K562 (cell line): ENCODE results near the gene BID. TPM values are rescaled to one million over a fixed set of nuclear protein-coding genes. Genes with fewer than 3 reads are reported as not detected.

Experiments
- ATAC-seq: fragments of 200-7000 bp; cut with Tn5 transposase; 3 replicates; pipeline ENCODE4 v1.9.1; 2020; ENCODE audit warnings: moderate library complexity
- BruUV-seq: library from RNA; stranded (reverse); fragments of 400-500 nt; replicated peaks from 2 replicates; lab custom pipeline; 2021; lab: Mats Ljungman, UMichigan
- CTCF ChIA-PET: fragments of 300-600 bp; formaldehyde crosslinking; extraction: SDS; loops from one replicate; lab custom pipeline; 2021; ENCODE audit warnings: low intra/inter-chr PET ratio; lab: Yijun Ruan, JAX
- POLR2A ChIA-PET: fragments of 300-600, 350-650 bp; sonication (Branson Sonifier 250); formaldehyde crosslinking; extraction: SDS; loops from one replicate; lab custom pipeline; 2021; ENCODE audit warnings: antibody characterized with exemption, inconsistent platforms; lab: Yijun Ruan, JAX
- DNase-seq, 4 experiments: peaks; one replicate each; pipeline versions ENCODE4 v3.0.0 to v3.0.0-alpha.2; 2011 to 2018; ENCODE audit warnings: low spot score in 3 of 4, mixed read lengths in 3 of 4; ENCODE audit errors: extremely low read depth in 1 of 4
- FAIRE-seq: peaks from 2 replicates; lab custom pipeline; 2011; peaks lifted over from hg19 to GRCh38; lab: Jason Lieb, UNC
- H2AFZ ChIP-seq: 2 replicates; pipeline ENCODE4 v1.6.0; 2011; ENCODE audit warnings: low read depth, low read length, control low read depth, inconsistent platforms
- H3K27ac ChIP-seq: fragments of 200-600 bp; 3 replicates; pipeline ENCODE4 v1.8.0; 2011; ENCODE audit warnings: low read depth, mild to moderate bottlenecking, control low read depth, inconsistent platforms, low read length, moderate library complexity, mixed read lengths; ENCODE audit errors: extremely low read depth
- H3K27me3 ChIP-seq, 2 experiments: fragments of 300-600 bp in 1 of 2; 2 replicates in 1 of 2; 3 replicates in 1 of 2; pipeline versions ENCODE4 v1.6.0 to v1.8.0; 2011; ENCODE audit warnings: inconsistent platforms in 2 of 2, low read length in 2 of 2, mild to moderate bottlenecking in 1 of 2, mixed read lengths in 1 of 2, moderate library complexity in 1 of 2; ENCODE audit not compliant: control insufficient read depth in 2 of 2, insufficient read depth in 2 of 2
- H3K36me3 ChIP-seq: fragments of 300-600 bp; 3 replicates; pipeline ENCODE4 v1.8.0; 2011; ENCODE audit warnings: mild to moderate bottlenecking, low read length, inconsistent platforms; ENCODE audit not compliant: control insufficient read depth, insufficient read depth
- H3K4me1 ChIP-seq, 2 experiments: fragments of 200-600 bp in 1 of 2; replicated peaks in 1 of 2; 2 replicates in 1 of 2; 3 replicates in 1 of 2; pipeline versions ENCODE4 v1.5.1 to v1.8.0; 2011; ENCODE audit warnings: inconsistent platforms in 2 of 2, low read length in 2 of 2, mild to moderate bottlenecking in 1 of 2, mixed read lengths in 1 of 2, moderate library complexity in 1 of 2; ENCODE audit not compliant: control insufficient read depth in 2 of 2, insufficient read depth in 2 of 2
- H3K4me2 ChIP-seq: 2 replicates; pipeline ENCODE4 v1.6.1; 2011; ENCODE audit warnings: low read length, control low read depth, inconsistent platforms, mixed read lengths; ENCODE audit not compliant: insufficient read depth
- H3K4me3 ChIP-seq: fragments of 200-600 bp; sonication (generic), shearing (Covaris generic); 2 replicates; pipeline ENCODE4 v1.5.1; 2016; ENCODE audit warnings: control low read depth, inconsistent platforms
- H3K79me2 ChIP-seq: fragments of 200-600 bp; 3 replicates; pipeline ENCODE4 v1.8.0; 2011; ENCODE audit warnings: low read length, inconsistent platforms; ENCODE audit not compliant: control insufficient read depth, insufficient read depth
- H3K9ac ChIP-seq, 2 experiments: 2 replicates each; pipeline versions ENCODE4 v1.6.0 to v1.6.1; 2011; ENCODE audit warnings: low read depth in 2 of 2, low read length in 2 of 2, control low read depth in 1 of 2, inconsistent platforms in 1 of 2, mild to moderate bottlenecking in 1 of 2, mixed read lengths in 1 of 2; ENCODE audit not compliant: insufficient read depth in 1 of 2
- H3K9me1 ChIP-seq: one replicate; pipeline ENCODE4 v1.6.0; 2011; ENCODE audit warnings: inconsistent platforms, mild to moderate bottlenecking, low read length, moderate library complexity; ENCODE audit not compliant: control insufficient read depth, insufficient read depth
- H3K9me3 ChIP-seq: replicated peaks from 2 replicates; pipeline ENCODE4 v1.5.1; 2011; ENCODE audit warnings: low read depth, low read length, inconsistent platforms; ENCODE audit not compliant: control insufficient read depth, insufficient read depth
- H4K20me1 ChIP-seq: replicated peaks from 2 replicates; pipeline ENCODE4 v1.6.1; 2011; ENCODE audit warnings: low read length, inconsistent platforms, mixed read lengths; ENCODE audit not compliant: control insufficient read depth, insufficient read depth
- BDP1 ChIP-seq: IDR thresholded peaks from 3 replicates; pipeline ENCODE4 v1.6.1; 2011; ENCODE audit not compliant: insufficient read length, insufficient read depth
- CREBBP ChIP-seq: IDR thresholded peaks from one replicate; pipeline ENCODE4 v1.6.1; 2012; ENCODE audit warnings: low read depth, mild to moderate bottlenecking, control low read depth, inconsistent platforms, low read length
- HDAC6 ChIP-seq: IDR thresholded peaks from 2 replicates; pipeline ENCODE4 v1.6.1; 2012; ENCODE audit warnings: low read depth, mild to moderate bottlenecking, control low read depth, inconsistent platforms, low read length, moderate library complexity
- HOXB6 ChIP-seq: fragments of 250-450 bp; sonication (Bioruptor Pico); IDR thresholded peaks from 2 replicates; pipeline ENCODE4 v1.5.1; 2022; ENCODE audit warnings: mild to moderate bottlenecking, borderline replicate concordance
- MYNN ChIP-seq, 2 experiments: sonication (generic); formaldehyde crosslinking in 1 of 2; IDR thresholded peaks; 2 replicates each; pipeline versions ENCODE4 v1.5.0 to v1.6.1; 2016 to 2020; ENCODE audit warnings: antibody characterized with exemption in 1 of 2, missing genetic modification reagents in 1 of 2
- SMC3 ChIP-seq: conservative IDR thresholded peaks from 2 replicates; pipeline ENCODE4 v1.6.1; 2011; ENCODE audit warnings: low read depth, low read length, improper control_type of control experiment; ENCODE audit not compliant: insufficient read depth
- ZC3H4 ChIP-seq: sonication (generic); formaldehyde crosslinking; IDR thresholded peaks from 2 replicates; pipeline ENCODE4 v1.9.0; 2021; ENCODE audit warnings: missing genetic modification reagents, borderline replicate concordance
- WGBS: fragments of 100-300 bp; shearing (Covaris generic); methylation state at CpG from one replicate; pipeline ENCODE4 v1.1.6; 2016; ENCODE audit warnings: low coverage, mixed read lengths; ENCODE audit not compliant: insufficient coverage; ENCODE audit errors: missing lambda C conversion rate; 5-methylcytosine and 5-hydroxymethylcytosine counted together
- in situ Hi-C: fragments of 300-500 bp; cut with MboI; formaldehyde crosslinking; loops from 4 replicates; pipeline ENCODE4 v1.15.0; 2018; ENCODE audit warnings: inconsistent platforms, mixed read lengths
- intact Hi-C: fragments of 100-400 bp; cut with micrococcal nuclease; formaldehyde crosslinking; loops from 2 replicates; pipeline ENCODE4 v1.14.2; 2022
- polyA plus RNA-seq, 8 experiments: library from polyadenylated mRNA; depleted of rRNA in 4 of 8; stranded (reverse) in 5 of 8; unstranded in 3 of 8; fragments of >200 nt; fragmentation: Nextera tagmentation in 2 of 8; fragmentation: Illumina TruSeq in 1 of 8; extraction: Ambion mirVana in 2 of 8; extraction: Trizol in 1 of 8; gene quantifications; 2 replicates each; pipeline versions ENCODE4 v1.2.1 to v1.2.3, GENCODE V29; 2011 to 2014; ENCODE audit warnings: inconsistent platforms in 1 of 8, missing spikeins in 1 of 8
- total RNA-seq, 7 experiments: library from RNA; depleted of rRNA in 6 of 7; stranded (reverse); fragments of >200 nt in 6 of 7; fragmentation: Illumina TruSeq in 2 of 7; extraction: Trizol in 2 of 7; gene quantifications; 2 replicates each; pipeline versions ENCODE4 v1.2.1 to v1.2.3, GENCODE V29; 2011 to 2021; ENCODE audit warnings: low replicate concordance in 1 of 7
- TF ChIP-seq, protein P1 (sequence below): conservative IDR thresholded peaks from 2 replicates; pipeline ENCODE4 v1.6.1; 2011; ENCODE audit warnings: low read depth, mild to moderate bottlenecking, low read length; ENCODE audit not compliant: control insufficient read depth
- TF ChIP-seq, protein P2 (sequence below): fragments of 450-650 bp; IDR thresholded peaks from 2 replicates; pipeline ENCODE4 v1.6.1; 2017; ENCODE audit warnings: antibody characterized with exemption, mild to moderate bottlenecking

BID gene
- total and polyA plus RNA-seq, 9 of the 15 experiments (the other 6 are each of a cell fraction or from before 2014, with no cell fraction given) = 5.2 to 209 (median 63.7) TPM

DNA sequence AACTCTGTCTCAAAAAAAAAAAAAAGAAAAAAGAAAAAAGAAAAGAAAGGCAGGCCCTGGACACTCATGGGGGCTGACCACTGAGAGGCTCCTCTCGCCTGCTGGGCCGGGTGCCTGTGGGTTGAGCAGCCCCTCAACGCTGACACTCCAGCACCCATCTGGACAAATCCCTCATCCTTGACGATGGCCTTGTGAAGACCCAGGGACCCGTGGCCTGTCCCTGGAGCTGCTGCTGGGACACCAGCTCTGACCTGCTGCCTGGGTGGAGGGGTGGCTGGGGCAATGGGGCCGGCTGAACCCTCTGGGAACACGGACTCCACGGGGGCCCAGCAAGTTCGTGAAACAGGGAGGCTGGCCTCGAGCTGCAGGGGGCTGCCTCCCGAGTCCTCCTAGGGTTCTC, 10.5 kb upstream of the BID start:
- intact Hi-C loops = loop anchor here (5.0 kb wide), 1 partner anchor 147 kb away; the partner anchor contains the start of gene BCL2L13
- peaks cover 3% of the 10 kb centered on the region; the same call in 1 of the 2 replicates for H4K20me1 ChIP-seq
- FAIRE-seq (no peak), DNase-seq (no peak), ATAC-seq (no peak)
- no peak overlapping the region for H3K4me3 ChIP-seq
- ChIA-PET POLR2A (interaction anchor here (0.6 to 6.0 kb wide), 9 partner anchors 11 to 291 kb away, joined by 3 to 54 read pairs (median 4); partner anchors contain the start of gene BID), CTCF (interaction anchor here (1.1 to 3.3 kb wide), 3 partner anchors 42 to 227 kb away, joined by 5 to 23 read pairs (median 5); no protein-coding TSS in a partner anchor)
- H3K27me3 ChIP-seq = no peaks in the 10 kb centered on the region; a peak in 1 of 5 replicates
- no peaks in the 10 kb centered on the region; the same call in 2 of the 3 replicates for H3K36me3 ChIP-seq
- TF ChIP-seq, protein P1, sequence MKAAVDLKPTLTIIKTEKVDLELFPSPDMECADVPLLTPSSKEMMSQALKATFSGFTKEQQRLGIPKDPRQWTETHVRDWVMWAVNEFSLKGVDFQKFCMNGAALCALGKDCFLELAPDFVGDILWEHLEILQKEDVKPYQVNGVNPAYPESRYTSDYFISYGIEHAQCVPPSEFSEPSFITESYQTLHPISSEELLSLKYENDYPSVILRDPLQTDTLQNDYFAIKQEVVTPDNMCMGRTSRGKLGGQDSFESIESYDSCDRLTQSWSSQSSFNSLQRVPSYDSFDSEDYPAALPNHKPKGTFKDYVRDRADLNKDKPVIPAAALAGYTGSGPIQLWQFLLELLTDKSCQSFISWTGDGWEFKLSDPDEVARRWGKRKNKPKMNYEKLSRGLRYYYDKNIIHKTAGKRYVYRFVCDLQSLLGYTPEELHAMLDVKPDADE = no peak
- TF ChIP-seq BDP1 (no peak), HDAC6 (no peak), SMC3 (no peak), HOXB6 (no peak), MYNN (IDR thresholded peaks at IDR 0.05) (no peak), MYNN (CRISPR knock-in tag; IDR thresholded peaks at IDR 0.05) (no peak), CREBBP (no peak), ZC3H4 (CRISPR knock-in tag) (no peak)
- TF ChIP-seq, protein P2, sequence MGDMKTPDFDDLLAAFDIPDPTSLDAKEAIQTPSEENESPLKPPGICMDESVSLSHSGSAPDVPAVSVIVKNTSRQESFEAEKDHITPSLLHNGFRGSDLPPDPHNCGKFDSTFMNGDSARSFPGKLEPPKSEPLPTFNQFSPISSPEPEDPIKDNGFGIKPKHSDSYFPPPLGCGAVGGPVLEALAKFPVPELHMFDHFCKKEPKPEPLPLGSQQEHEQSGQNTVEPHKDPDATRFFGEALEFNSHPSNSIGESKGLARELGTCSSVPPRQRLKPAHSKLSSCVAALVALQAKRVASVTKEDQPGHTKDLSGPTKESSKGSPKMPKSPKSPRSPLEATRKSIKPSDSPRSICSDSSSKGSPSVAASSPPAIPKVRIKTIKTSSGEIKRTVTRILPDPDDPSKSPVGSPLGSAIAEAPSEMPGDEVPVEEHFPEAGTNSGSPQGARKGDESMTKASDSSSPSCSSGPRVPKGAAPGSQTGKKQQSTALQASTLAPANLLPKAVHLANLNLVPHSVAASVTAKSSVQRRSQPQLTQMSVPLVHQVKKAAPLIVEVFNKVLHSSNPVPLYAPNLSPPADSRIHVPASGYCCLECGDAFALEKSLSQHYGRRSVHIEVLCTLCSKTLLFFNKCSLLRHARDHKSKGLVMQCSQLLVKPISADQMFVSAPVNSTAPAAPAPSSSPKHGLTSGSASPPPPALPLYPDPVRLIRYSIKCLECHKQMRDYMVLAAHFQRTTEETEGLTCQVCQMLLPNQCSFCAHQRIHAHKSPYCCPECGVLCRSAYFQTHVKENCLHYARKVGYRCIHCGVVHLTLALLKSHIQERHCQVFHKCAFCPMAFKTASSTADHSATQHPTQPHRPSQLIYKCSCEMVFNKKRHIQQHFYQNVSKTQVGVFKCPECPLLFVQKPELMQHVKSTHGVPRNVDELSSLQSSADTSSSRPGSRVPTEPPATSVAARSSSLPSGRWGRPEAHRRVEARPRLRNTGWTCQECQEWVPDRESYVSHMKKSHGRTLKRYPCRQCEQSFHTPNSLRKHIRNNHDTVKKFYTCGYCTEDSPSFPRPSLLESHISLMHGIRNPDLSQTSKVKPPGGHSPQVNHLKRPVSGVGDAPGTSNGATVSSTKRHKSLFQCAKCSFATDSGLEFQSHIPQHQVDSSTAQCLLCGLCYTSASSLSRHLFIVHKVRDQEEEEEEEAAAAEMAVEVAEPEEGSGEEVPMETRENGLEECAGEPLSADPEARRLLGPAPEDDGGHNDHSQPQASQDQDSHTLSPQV = no peak
- H3K9me1 ChIP-seq = peaks cover 3% of the 10 kb centered on the region
- H3K9me3 ChIP-seq = no peaks in the 10 kb centered on the region
- no TSS peak for BruUV-seq
- in situ Hi-C loops = no loop called here
- H3K9ac ChIP-seq = peak overlapping the region in 1 of 2 experiments; percentile 10; a peak in 1 of 4 replicates
- peaks cover 33 to 74% of the 10 kb centered on the region in 2 experiments; a peak in 4 of 5 replicates for H3K4me1 ChIP-seq
- H3K27ac ChIP-seq = no peak overlapping the region
- peak overlapping the region; percentile 9 for H2AFZ ChIP-seq
- H3K79me2 ChIP-seq = no peaks in the 10 kb centered on the region
- H3K4me2 ChIP-seq = no peak overlapping the region
- WGBS = 39% methylated on average over 11 of the region's 11 CpGs
